ENCODE data around the gene ACSL3. TPM values are rescaled to one million over a fixed set of nuclear protein-coding genes. Genes with fewer than 3 reads are reported as not detected.

ACSL3 gene
- total and polyA plus RNA-seq, 2 donors (not counting 3 experiments of a cell fraction or from before 2014, with no cell fraction given) = 58.7 to 139 TPM

DNA sequence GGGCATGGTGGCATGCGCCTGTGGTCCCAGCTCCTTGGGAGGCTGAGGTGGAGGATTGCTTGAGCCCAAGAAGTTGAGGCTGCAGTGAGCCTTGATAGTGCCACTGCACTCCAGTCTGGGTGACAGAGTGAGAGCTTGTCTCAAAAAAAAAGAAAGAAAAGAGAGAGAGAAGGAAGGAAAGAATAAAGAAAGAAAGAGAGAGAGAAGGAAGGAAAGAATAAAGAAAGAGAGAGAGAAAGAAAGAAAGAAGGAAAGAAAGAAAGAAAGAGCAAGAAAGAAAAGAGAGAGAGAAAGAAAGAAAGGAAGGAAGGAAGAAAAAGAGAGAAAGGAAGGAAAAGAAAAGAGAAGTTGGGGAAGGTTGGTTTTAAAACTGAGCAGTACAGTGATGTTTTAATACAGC lies 49.0 kb upstream of the ACSL3 start:
- Histone ChIP-seq H3K4me3 (replicated peaks in 1 of 3; ENCODE audit: insufficient read depth in 1 of 3, low read depth in 1 of 3, low read length in 3 of 3) (no peak overlapping the region), H2AFZ (ENCODE audit: low read depth, low read length) (no peak overlapping the region), H3K27me3 (ENCODE audit: control insufficient read depth in 2 of 2, insufficient read depth in 2 of 2, low read length in 2 of 2) (peaks cover 0 to 2% of the 10 kb centered on the region in 2 experiments), H3K9me1 (replicated peaks; ENCODE audit: control insufficient read depth, extremely low read depth, insufficient read depth, low read length) (no peaks in the 10 kb centered on the region), H4K20me1 (replicated peaks; ENCODE audit: control insufficient read depth, extremely low read depth, insufficient read depth, low read length) (no peaks in the 10 kb centered on the region), H3K4me2 (ENCODE audit: insufficient read depth, low read length) (no peak overlapping the region), H3K9ac (replicated peaks; ENCODE audit: extremely low read depth, insufficient read depth, low read length) (no peak overlapping the region), H3K27ac (ENCODE audit: insufficient read depth, low read depth, low read length) (no peak overlapping the region), H3K9me3 (replicated peaks; ENCODE audit: control insufficient read depth, insufficient read depth, low read length) (no peaks in the 10 kb centered on the region), H3K36me3 (ENCODE audit: control insufficient read depth in 2 of 2, extremely low read depth in 1 of 2, insufficient read depth in 2 of 2, low read length in 2 of 2) (no peaks in the 10 kb centered on the region), H3K79me2 (ENCODE audit: control insufficient read depth, insufficient read depth, low read length) (no peaks in the 10 kb centered on the region), H3K4me1 (ENCODE audit: control insufficient read depth, extremely low read depth, insufficient read depth, low read length) (no peaks in the 10 kb centered on the region)
- dilution Hi-C loops (cut with MboI; ENCODE audit: extremely low pct_ligation_motif_present, low sequenced_read_pairs) (no loop called here), intact Hi-C loops (cut with micrococcal nuclease) (no loop called here)
- TF ChIP-seq POLR2AphosphoS5 (IDR thresholded peaks at IDR 0.05; ENCODE audit: insufficient read depth, low read depth, low read length) (no peak), FOS (IDR thresholded peaks at IDR 0.05; ENCODE audit: borderline replicate concordance, insufficient read depth, low read length) (no peak), JUN (IDR thresholded peaks at IDR 0.05; ENCODE audit: borderline replicate concordance, insufficient read depth, insufficient read length, low read depth) (no peak), EZH2 (IDR thresholded peaks at IDR 0.05; ENCODE audit: borderline replicate concordance, low read depth, low read length, severe bottlenecking) (no peak), GATA2 (IDR thresholded peaks at IDR 0.05; ENCODE audit: insufficient read depth, insufficient read length, low read depth, low read length) (no peak)
- TF ChIP-seq, protein P1, sequence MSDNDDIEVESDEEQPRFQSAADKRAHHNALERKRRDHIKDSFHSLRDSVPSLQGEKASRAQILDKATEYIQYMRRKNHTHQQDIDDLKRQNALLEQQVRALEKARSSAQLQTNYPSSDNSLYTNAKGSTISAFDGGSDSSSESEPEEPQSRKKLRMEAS (IDR thresholded peaks at IDR 0.05; ENCODE audit: insufficient read depth, insufficient read length) = no peak
- no TSS peak for BruUV-seq (replicated peaks)
- ChIA-PET CTCF (interaction anchor here (1.2 to 2.8 kb wide), 3 partner anchors 9 to 91 kb away, joined by 3 to 8 read pairs (median 4); no protein-coding TSS in a partner anchor), POLR2A (no interaction called here)
- no peak for DNase-seq (ENCODE audit: low read depth, low spot score)
- no peak for FAIRE-seq

DNA sequence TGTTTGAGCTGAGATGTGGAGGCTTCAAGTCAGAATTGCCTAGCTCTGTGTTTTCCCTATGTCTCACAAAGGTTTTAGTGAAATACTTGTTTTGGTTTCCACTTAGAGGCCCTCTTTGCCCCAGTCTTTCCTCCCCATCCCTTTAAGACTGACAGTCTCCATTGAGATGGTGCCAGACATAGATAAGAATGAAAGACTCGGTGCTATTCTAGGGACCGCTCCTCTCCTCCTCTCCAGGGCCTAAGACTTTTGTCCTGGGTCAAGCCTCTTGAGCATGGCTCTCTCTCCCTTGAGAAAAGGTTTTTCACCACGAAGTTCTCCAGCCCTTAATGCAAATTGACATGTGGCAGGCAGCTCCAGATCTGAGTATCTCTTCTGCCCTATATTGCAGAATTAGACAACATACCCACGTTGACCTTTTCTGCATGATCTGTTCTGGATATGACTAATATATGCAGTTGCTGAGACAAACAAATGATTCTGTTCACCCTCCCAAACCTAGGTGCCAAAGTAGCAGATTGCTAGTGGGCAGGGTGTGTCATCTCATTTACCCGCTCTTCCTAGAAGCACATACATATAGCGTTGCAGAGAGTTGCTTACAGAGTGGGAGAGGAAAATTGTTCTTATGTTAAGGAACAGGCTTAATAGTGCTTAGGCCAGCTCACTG lies 47.5 kb upstream of the ACSL3 start:
- no peak overlapping the region for H3K4me2 ChIP-seq (ENCODE audit: insufficient read depth, low read length)
- no peaks in the 10 kb centered on the region for H3K9me1 ChIP-seq (replicated peaks; ENCODE audit: control insufficient read depth, extremely low read depth, insufficient read depth, low read length)
- CTCF ChIA-PET = interaction anchor here (0.8 to 2.8 kb wide), 5 partner anchors 8 to 105 kb away, joined by 3 to 8 read pairs (median 3); no protein-coding TSS in a partner anchor
- no peaks in the 10 kb centered on the region for H4K20me1 ChIP-seq (replicated peaks; ENCODE audit: control insufficient read depth, extremely low read depth, insufficient read depth, low read length)
- FAIRE-seq = no peak
- intact Hi-C loops (cut with micrococcal nuclease) = no loop called here
- no peak overlapping the region for H2AFZ ChIP-seq (ENCODE audit: low read depth, low read length)
- H3K9ac ChIP-seq (replicated peaks; ENCODE audit: extremely low read depth, insufficient read depth, low read length) = no peak overlapping the region
- H3K4me3 ChIP-seq (replicated peaks in 1 of 3; ENCODE audit: insufficient read depth in 1 of 3, low read depth in 1 of 3, low read length in 3 of 3) = no peak overlapping the region
- dilution Hi-C loops (cut with MboI; ENCODE audit: extremely low pct_ligation_motif_present, low sequenced_read_pairs) = no loop called here
- no peak overlapping the region for H3K27ac ChIP-seq (ENCODE audit: insufficient read depth, low read depth, low read length)
- peaks cover 0 to 2% of the 10 kb centered on the region in 2 experiments for H3K27me3 ChIP-seq (ENCODE audit: control insufficient read depth in 2 of 2, insufficient read depth in 2 of 2, low read length in 2 of 2)
- no peaks in the 10 kb centered on the region for H3K4me1 ChIP-seq (ENCODE audit: control insufficient read depth, extremely low read depth, insufficient read depth, low read length)
- no peaks in the 10 kb centered on the region for H3K36me3 ChIP-seq (ENCODE audit: control insufficient read depth in 2 of 2, extremely low read depth in 1 of 2, insufficient read depth in 2 of 2, low read length in 2 of 2)
- no peaks in the 10 kb centered on the region for H3K79me2 ChIP-seq (ENCODE audit: control insufficient read depth, insufficient read depth, low read length)
- no peaks in the 10 kb centered on the region for H3K9me3 ChIP-seq (replicated peaks; ENCODE audit: control insufficient read depth, insufficient read depth, low read length)
- POLR2A ChIA-PET = no interaction called here
- BruUV-seq (replicated peaks) = no TSS peak
- no peak for DNase-seq (ENCODE audit: low read depth, low spot score)
- TF ChIP-seq JUN (IDR thresholded peaks at IDR 0.05; ENCODE audit: borderline replicate concordance, insufficient read depth, insufficient read length, low read depth) (no peak), POLR2A (IDR thresholded peaks at IDR 0.05; ENCODE audit: low read depth, low read length) (no peak), EZH2 (IDR thresholded peaks at IDR 0.05; ENCODE audit: borderline replicate concordance, low read depth, low read length, severe bottlenecking) (no peak), POLR2AphosphoS5 (IDR thresholded peaks at IDR 0.05; ENCODE audit: insufficient read depth, low read depth, low read length) (no peak), FOS (IDR thresholded peaks at IDR 0.05; ENCODE audit: borderline replicate concordance, insufficient read depth, low read length) (no peak), MYC (IDR thresholded peaks at IDR 0.05; ENCODE audit: low read depth, low read length) (no peak), GATA2 (IDR thresholded peaks at IDR 0.05; ENCODE audit: insufficient read depth, insufficient read length, low read depth, low read length) (no peak)
- TF ChIP-seq, protein P2, sequence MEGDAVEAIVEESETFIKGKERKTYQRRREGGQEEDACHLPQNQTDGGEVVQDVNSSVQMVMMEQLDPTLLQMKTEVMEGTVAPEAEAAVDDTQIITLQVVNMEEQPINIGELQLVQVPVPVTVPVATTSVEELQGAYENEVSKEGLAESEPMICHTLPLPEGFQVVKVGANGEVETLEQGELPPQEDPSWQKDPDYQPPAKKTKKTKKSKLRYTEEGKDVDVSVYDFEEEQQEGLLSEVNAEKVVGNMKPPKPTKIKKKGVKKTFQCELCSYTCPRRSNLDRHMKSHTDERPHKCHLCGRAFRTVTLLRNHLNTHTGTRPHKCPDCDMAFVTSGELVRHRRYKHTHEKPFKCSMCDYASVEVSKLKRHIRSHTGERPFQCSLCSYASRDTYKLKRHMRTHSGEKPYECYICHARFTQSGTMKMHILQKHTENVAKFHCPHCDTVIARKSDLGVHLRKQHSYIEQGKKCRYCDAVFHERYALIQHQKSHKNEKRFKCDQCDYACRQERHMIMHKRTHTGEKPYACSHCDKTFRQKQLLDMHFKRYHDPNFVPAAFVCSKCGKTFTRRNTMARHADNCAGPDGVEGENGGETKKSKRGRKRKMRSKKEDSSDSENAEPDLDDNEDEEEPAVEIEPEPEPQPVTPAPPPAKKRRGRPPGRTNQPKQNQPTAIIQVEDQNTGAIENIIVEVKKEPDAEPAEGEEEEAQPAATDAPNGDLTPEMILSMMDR (IDR thresholded peaks at IDR 0.05; ENCODE audit: extremely low read depth in 1 of 2, insufficient read depth in 1 of 2, low read depth in 1 of 2, low read length in 2 of 2) = no peak
- TF ChIP-seq, protein P1 (IDR thresholded peaks at IDR 0.05; ENCODE audit: insufficient read depth, insufficient read length) = no peak

Data from endothelial cell of umbilical vein (primary cell).